ENCODE measurements around the gene RASSF3. TPM values are rescaled to one million over a fixed set of nuclear protein-coding genes. Genes with fewer than 3 reads are reported as not detected.
"Not testable (repeated sequence)": the region's sequence is repeated elsewhere in the genome, so short reads cannot be mapped to it uniquely, and the experiment has no call there.

Gene RASSF3
- total RNA-seq, 2 donors from 2014 or later, result 40.6 to 55.7 TPM

- H3K4me1 ChIP-seq (replicated peaks), result no peaks in the 10 kb centered on the region
- no peaks in the 10 kb centered on the region for H3K36me3 ChIP-seq
- peak overlapping the region in 1 of 2 donors; percentile 88 for H3K27ac ChIP-seq
- DNase-seq (ENCODE audit: low spot score), result no peak
- no peaks in the 10 kb centered on the region for H3K9me3 ChIP-seq
- 44% methylated on average over 4 of the region's 4 CpGs for whole genome bisulfite sequencing
- intact Hi-C loops (cut with DNase I), result loop anchor here (5.0 kb wide), 3 partner anchors 59 to 79 kb away; no protein-coding TSS in a partner anchor
- H3K27me3 ChIP-seq (replicated peaks; ENCODE audit: insufficient read depth), result no peaks in the 10 kb centered on the region
- TF ChIP-seq CTCF (IDR thresholded peaks at IDR 0.05), result no peak
- peak overlapping the region in 1 of 2 donors; percentile 88 for H3K4me3 ChIP-seq
Observed at GRCh38 chr12:64612843-64613242, 2.5 kb downstream of the RASSF3 start.

GRCh38 chr12:64613775-64614398 is 3.6 kb downstream of the RASSF3 start:
- H3K27ac ChIP-seq; DNase-seq (ENCODE audit: low spot score); H3K4me1 ChIP-seq (replicated peaks); H3K36me3 ChIP-seq; H3K4me3 ChIP-seq; H3K9me3 ChIP-seq; H3K27me3 ChIP-seq (replicated peaks; ENCODE audit: insufficient read depth): not testable (repeated sequence)
- intact Hi-C loops (cut with DNase I), result loop anchor here (5.0 kb wide), 3 partner anchors 58 to 78 kb away; no protein-coding TSS in a partner anchor
- WGBS, result 96% methylated on average over 19 of the region's 19 CpGs

GRCh38 chr12:64616201-64616600 is 5.9 kb downstream of the RASSF3 start:
- intact Hi-C loops (cut with DNase I), result no loop called here
- no peaks in the 10 kb centered on the region for H3K27me3 ChIP-seq (replicated peaks; ENCODE audit: insufficient read depth)
- no peak overlapping the region for H3K4me3 ChIP-seq
- TF ChIP-seq POLR2AphosphoS5 (IDR thresholded peaks at IDR 0.05) (no peak), POLR2A (IDR thresholded peaks at IDR 0.05) (no peak), CTCF (IDR thresholded peaks at IDR 0.05) (no peak)
- WGBS, result 46% methylated on average over 3 of the region's 3 CpGs
- no peaks in the 10 kb centered on the region for H3K4me1 ChIP-seq (replicated peaks)
- no peaks in the 10 kb centered on the region for H3K9me3 ChIP-seq
- no peaks in the 10 kb centered on the region for H3K36me3 ChIP-seq
- peak overlapping the region; percentile 6 to 10 for H3K27ac ChIP-seq
- DNase-seq (ENCODE audit: low spot score), result no peak

- no peak for DNase-seq (ENCODE audit: low spot score)
- Histone ChIP-seq H3K36me3 (no peaks in the 10 kb centered on the region), H3K27ac (peak overlapping the region in 1 of 2 donors; percentile 3), H3K4me3 (no peak overlapping the region), H3K9me3 (no peaks in the 10 kb centered on the region), H3K27me3 (replicated peaks; ENCODE audit: insufficient read depth) (no peaks in the 10 kb centered on the region), H3K4me1 (replicated peaks) (no peaks in the 10 kb centered on the region)
- intact Hi-C loops (cut with DNase I), result no loop called here
- no peak for TF ChIP-seq POLR2A (IDR thresholded peaks at IDR 0.05)
- no peak for TF ChIP-seq POLR2AphosphoS5 (IDR thresholded peaks at IDR 0.05)
- no peak for TF ChIP-seq CTCF (IDR thresholded peaks at IDR 0.05)
- 71% methylated on average over 3 of the region's 3 CpGs for WGBS
Observed at GRCh38 chr12:64618953-64619590, 8.8 kb downstream of the RASSF3 start.

GRCh38 chr12:64621257-64621942 is 11.1 kb downstream of the RASSF3 start:
- Histone ChIP-seq H3K36me3 (no peaks in the 10 kb centered on the region), H3K4me3 (no peak overlapping the region), H3K9me3 (no peaks in the 10 kb centered on the region), H3K27ac (no peak overlapping the region), H3K4me1 (replicated peaks) (peaks cover 5% of the 10 kb centered on the region), H3K27me3 (replicated peaks; ENCODE audit: insufficient read depth) (no peaks in the 10 kb centered on the region)
- 93% methylated on average over 13 of the region's 13 CpGs for WGBS
- DNase-seq (ENCODE audit: low spot score), result no peak
- TF ChIP-seq POLR2AphosphoS5 (IDR thresholded peaks at IDR 0.05), result no peak
- no peak for TF ChIP-seq POLR2A (IDR thresholded peaks at IDR 0.05)
- TF ChIP-seq CTCF (IDR thresholded peaks at IDR 0.05), result no peak
- intact Hi-C loops (cut with DNase I), result no loop called here
